Activated T-helper 2 cell treated with anti-CD3 and anti-CD28 coated beads, Interferon-gamma antibody, Interleukin-2, Interleukin-4, amounts not matched to agents 10 μg/mL and 5 μg/mL and 100 μg/mL, durations not matched to agents 14 hours and 24 hours and 36 hours (primary cell): Measurements from ENCODE around the gene NKTR. TPM values are rescaled to one million over a fixed set of nuclear protein-coding genes. Genes with fewer than 3 reads are reported as not detected.

Source experiments
- DNase-seq: peaks from one replicate; pipeline ENCODE4 v3.0.0; 2021; ENCODE audit warnings: low spot score
- H3K27ac Mint-ChIP-seq: one replicate; pipeline ENCODE4 v1.8.0; 2021; ENCODE audit warnings: mixed read lengths
- H3K27me3 Mint-ChIP-seq: one replicate; pipeline ENCODE4 v1.8.0; 2021; ENCODE audit warnings: low read depth, mixed read lengths
- H3K36me3 Mint-ChIP-seq: one replicate; pipeline ENCODE4 v1.8.0; 2021; ENCODE audit warnings: low read depth, mixed read lengths
- H3K4me1 Mint-ChIP-seq: one replicate; pipeline ENCODE4 v1.8.0; 2021; ENCODE audit warnings: low read depth, mixed read lengths
- H3K4me3 Mint-ChIP-seq: one replicate; pipeline ENCODE4 v1.8.0; 2021; ENCODE audit warnings: low read depth, mild to moderate bottlenecking, moderate library complexity, mixed read lengths
- H3K9me3 Mint-ChIP-seq: one replicate; pipeline ENCODE4 v1.8.0; 2021; ENCODE audit warnings: mixed read lengths
- intact Hi-C: fragments of 100-400 bp; cut with micrococcal nuclease; formaldehyde crosslinking; loops from one replicate; pipeline ENCODE4 v1.15.1; 2023
- total RNA-seq: library from RNA; stranded (reverse); gene quantifications from 2 replicates; pipeline ENCODE4 v1.2.3, GENCODE V29; 2022

The NKTR gene
- total RNA-seq, 1 donor from 2014 or later = 76.6 TPM

- H3K27ac Mint-ChIP-seq = no peak overlapping the region
- H3K4me1 Mint-ChIP-seq = no peaks in the 10 kb centered on the region
- no peak for DNase-seq
- intact Hi-C loops = no loop called here
- H3K9me3 Mint-ChIP-seq = no peaks in the 10 kb centered on the region
- H3K27me3 Mint-ChIP-seq = peaks cover 3% of the 10 kb centered on the region
- no peak overlapping the region for H3K4me3 Mint-ChIP-seq
- no peaks in the 10 kb centered on the region for H3K36me3 Mint-ChIP-seq
These were observed 92.4 kb downstream of the NKTR start for GRCh38 chr3:42692667-42693529.

GRCh38 chr3:42693530-42693930 lies 93.0 kb downstream of the NKTR start:
- H3K9me3 Mint-ChIP-seq = no peaks in the 10 kb centered on the region
- H3K27ac Mint-ChIP-seq = no peak overlapping the region
- intact Hi-C loops = no loop called here
- H3K4me3 Mint-ChIP-seq = no peak overlapping the region
- peaks cover 3% of the 10 kb centered on the region for H3K27me3 Mint-ChIP-seq
- H3K36me3 Mint-ChIP-seq = no peaks in the 10 kb centered on the region
- no peak for DNase-seq
- H3K4me1 Mint-ChIP-seq = no peaks in the 10 kb centered on the region

GRCh38 chr3:42694366-42694765 lies 93.9 kb downstream of the NKTR start:
- Mint-ChIP-seq H3K27me3 (peaks cover 3% of the 10 kb centered on the region), H3K4me1 (no peaks in the 10 kb centered on the region), H3K36me3 (no peaks in the 10 kb centered on the region), H3K4me3 (no peak overlapping the region), H3K9me3 (no peaks in the 10 kb centered on the region), H3K27ac (no peak overlapping the region)
- no peak for DNase-seq
- intact Hi-C loops = no loop called here

GRCh38 chr3:42696356-42697288 lies 96.1 kb downstream of the NKTR start:
- Mint-ChIP-seq H3K27ac (no peak overlapping the region), H3K27me3 (no peaks in the 10 kb centered on the region), H3K9me3 (no peaks in the 10 kb centered on the region), H3K36me3 (no peaks in the 10 kb centered on the region), H3K4me1 (peaks cover 3% of the 10 kb centered on the region), H3K4me3 (no peak overlapping the region)
- intact Hi-C loops = no loop called here
- DNase-seq = no peak

- H3K27me3 Mint-ChIP-seq = no peaks in the 10 kb centered on the region
- H3K9me3 Mint-ChIP-seq = no peaks in the 10 kb centered on the region
- H3K4me3 Mint-ChIP-seq = no peak overlapping the region
- peaks cover 3% of the 10 kb centered on the region for H3K4me1 Mint-ChIP-seq
- no peaks in the 10 kb centered on the region for H3K36me3 Mint-ChIP-seq
- intact Hi-C loops = no loop called here
- H3K27ac Mint-ChIP-seq = no peak overlapping the region
- DNase-seq = no peak
These were observed 97.0 kb downstream of the NKTR start for GRCh38 chr3:42697289-42698051.

Other genes starting within 250 kb of the NKTR start
- gene LYZL4, start 190.1 kb upstream of the NKTR start, total RNA-seq = not detected in 2 replicates
- gene VIPR1, start 98.0 kb upstream of the NKTR start, total RNA-seq = 0.51 and 0.52 TPM in 2 replicates
- 36.1 and 40.1 TPM in 2 replicates for gene SEC22C, start 18.7 kb upstream of the NKTR start, total RNA-seq
- gene SS18L2, start 9.8 kb upstream of the NKTR start, total RNA-seq = 62.4 and 67.1 TPM in 2 replicates
- 0.16 and 0.44 TPM in 2 replicates for gene ZBTB47, start 53.0 kb downstream of the NKTR start, total RNA-seq
- gene KLHL40, start 84.9 kb downstream of the NKTR start, total RNA-seq = not detected in 2 replicates
- not detected in 2 replicates for gene HHATL, start 102.1 kb downstream of the NKTR start, total RNA-seq
- 0.44 TPM in 1 of 2 replicates, not detected in the other for gene CCDC13, start 172.6 kb downstream of the NKTR start, total RNA-seq
- 85.9 and 88.5 TPM in 2 replicates for gene HIGD1A, start 203.8 kb downstream of the NKTR start, total RNA-seq
- 0.44 and 1.0 TPM in 2 replicates for gene ACKR2, start 208.8 kb downstream of the NKTR start, total RNA-seq